ENCODE results near the gene CDH15. TPM values are rescaled to one million over a fixed set of nuclear protein-coding genes. Genes with fewer than 3 reads are reported as not detected.
"Not testable (repeated sequence)": the region's sequence is repeated elsewhere in the genome, so short reads cannot be mapped to it uniquely, and the experiment has no call there.

Gene CDH15
- total and polyA plus RNA-seq, 9 of the 15 experiments (the other 6 are each of a cell fraction or from before 2014, with no cell fraction given), result 0.07 to 0.18 TPM; not detected in 7

GRCh38 chr16:89192186-89192955 lies 20.8 kb downstream of the CDH15 start (continued):
- TF ChIP-seq HNRNPLL (IDR thresholded peaks at IDR 0.05; ENCODE audit: low read depth, low read length, poor library complexity, severe bottlenecking), result peak; percentile 37
- TF ChIP-seq NR4A1 (CRISPR knock-in tag; IDR thresholded peaks at IDR 0.05), result 0 out of 2 replicates have a peak, but pooled peaks have one; percentile 13
- TF ChIP-seq NR4A1 (tag; IDR thresholded peaks at IDR 0.05); ZNF740 (CRISPR knock-in tag; IDR thresholded peaks at IDR 0.05): not testable (repeated sequence)
- peak; percentile 73 for TF ChIP-seq MAX (CRISPR knock-in tag; IDR thresholded peaks at IDR 0.05)
- TF ChIP-seq SMAD4 (CRISPR knock-in tag; conservative IDR thresholded peaks at IDR 0.05), result 0 out of 2 replicates have a peak, but pooled peaks have one; percentile 17
- TF ChIP-seq RBFOX2 (IDR thresholded peaks at IDR 0.05; ENCODE audit: low read depth, low read length), result peak; percentile 40
- peak in 1 of 2 experiments; percentile 2; a peak in 1 of 4 replicates for TF ChIP-seq ZNF740 (tag; IDR thresholded peaks at IDR 0.05)
- 0 out of 2 replicates have a peak, but pooled peaks have one; percentile 35 for TF ChIP-seq GABPB1 (CRISPR knock-in tag; IDR thresholded peaks at IDR 0.05)
- TF ChIP-seq HDAC1 (IDR thresholded peaks at IDR 0.05), result peak in 1 of 2 experiments; percentile 57; a peak in 2 of 4 replicates
- TF ChIP-seq ZNF134 (CRISPR knock-in tag; conservative IDR thresholded peaks at IDR 0.05), result peak; percentile 39; the same call in 1 of the 2 replicates
- TF ChIP-seq ZNF263 (CRISPR knock-in tag; IDR thresholded peaks at IDR 0.05; ENCODE audit: borderline replicate concordance), result peak; percentile 99
- TF ChIP-seq ERF (CRISPR knock-in tag; IDR thresholded peaks at IDR 0.05), result 0 out of 2 replicates have a peak, but pooled peaks have one; percentile 22
- peak; percentile 37 for TF ChIP-seq RBBP5 (IDR thresholded peaks at IDR 0.05; ENCODE audit: borderline replicate concordance, insufficient read depth, low read length, poor library complexity, severe bottlenecking)
- TF ChIP-seq ZBTB7A (IDR thresholded peaks at IDR 0.05; ENCODE audit: borderline replicate concordance, control insufficient read depth, low read depth, low read length), result peak; percentile 67
- TF ChIP-seq TARDBP (IDR thresholded peaks at IDR 0.05), result 0 out of 2 replicates have a peak, but pooled peaks have one; percentile 31
- TF ChIP-seq SP1 (CRISPR knock-in tag; IDR thresholded peaks at IDR 0.05), result peak; percentile 83
- TF ChIP-seq CXXC5 (CRISPR knock-in tag; IDR thresholded peaks at IDR 0.05), result peak; percentile 77
- TF ChIP-seq, protein P1, sequence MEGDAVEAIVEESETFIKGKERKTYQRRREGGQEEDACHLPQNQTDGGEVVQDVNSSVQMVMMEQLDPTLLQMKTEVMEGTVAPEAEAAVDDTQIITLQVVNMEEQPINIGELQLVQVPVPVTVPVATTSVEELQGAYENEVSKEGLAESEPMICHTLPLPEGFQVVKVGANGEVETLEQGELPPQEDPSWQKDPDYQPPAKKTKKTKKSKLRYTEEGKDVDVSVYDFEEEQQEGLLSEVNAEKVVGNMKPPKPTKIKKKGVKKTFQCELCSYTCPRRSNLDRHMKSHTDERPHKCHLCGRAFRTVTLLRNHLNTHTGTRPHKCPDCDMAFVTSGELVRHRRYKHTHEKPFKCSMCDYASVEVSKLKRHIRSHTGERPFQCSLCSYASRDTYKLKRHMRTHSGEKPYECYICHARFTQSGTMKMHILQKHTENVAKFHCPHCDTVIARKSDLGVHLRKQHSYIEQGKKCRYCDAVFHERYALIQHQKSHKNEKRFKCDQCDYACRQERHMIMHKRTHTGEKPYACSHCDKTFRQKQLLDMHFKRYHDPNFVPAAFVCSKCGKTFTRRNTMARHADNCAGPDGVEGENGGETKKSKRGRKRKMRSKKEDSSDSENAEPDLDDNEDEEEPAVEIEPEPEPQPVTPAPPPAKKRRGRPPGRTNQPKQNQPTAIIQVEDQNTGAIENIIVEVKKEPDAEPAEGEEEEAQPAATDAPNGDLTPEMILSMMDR (IDR thresholded peaks at IDR 0.05 in 2 of 3, conservative IDR thresholded peaks at IDR 0.05 in 1 of 3; ENCODE audit: insufficient read depth in 2 of 3, low read depth in 1 of 3, low read length in 3 of 3), result 0 out of 6 replicates have a peak, but pooled peaks of 1 of the 3 experiments have one; percentile 1
- peak in 1 of 2 experiments; percentile 67; a peak in 2 of 4 replicates for TF ChIP-seq MAZ (CRISPR knock-in tag; conservative IDR thresholded peaks at IDR 0.05 in 1 of 2, IDR thresholded peaks at IDR 0.05 in 1 of 2)
- TF ChIP-seq L3MBTL2 (IDR thresholded peaks at IDR 0.05), result peak; percentile 76
- peak; percentile 41 to 56; a peak in 3 of 4 replicates for TF ChIP-seq NRF1 (conservative IDR thresholded peaks at IDR 0.05 in 1 of 2, IDR thresholded peaks at IDR 0.05 in 1 of 2)

Data from K562 (cell line).